ENCODE data around the gene CACTIN. TPM values are rescaled to one million over a fixed set of nuclear protein-coding genes. Genes with fewer than 3 reads are reported as not detected.

The CACTIN gene
- total and polyA plus RNA-seq, 2 of the 8 experiments (the other 6 are each of a cell fraction or from before 2014, with no cell fraction given), result 25.8 to 29.9 TPM

DNA sequence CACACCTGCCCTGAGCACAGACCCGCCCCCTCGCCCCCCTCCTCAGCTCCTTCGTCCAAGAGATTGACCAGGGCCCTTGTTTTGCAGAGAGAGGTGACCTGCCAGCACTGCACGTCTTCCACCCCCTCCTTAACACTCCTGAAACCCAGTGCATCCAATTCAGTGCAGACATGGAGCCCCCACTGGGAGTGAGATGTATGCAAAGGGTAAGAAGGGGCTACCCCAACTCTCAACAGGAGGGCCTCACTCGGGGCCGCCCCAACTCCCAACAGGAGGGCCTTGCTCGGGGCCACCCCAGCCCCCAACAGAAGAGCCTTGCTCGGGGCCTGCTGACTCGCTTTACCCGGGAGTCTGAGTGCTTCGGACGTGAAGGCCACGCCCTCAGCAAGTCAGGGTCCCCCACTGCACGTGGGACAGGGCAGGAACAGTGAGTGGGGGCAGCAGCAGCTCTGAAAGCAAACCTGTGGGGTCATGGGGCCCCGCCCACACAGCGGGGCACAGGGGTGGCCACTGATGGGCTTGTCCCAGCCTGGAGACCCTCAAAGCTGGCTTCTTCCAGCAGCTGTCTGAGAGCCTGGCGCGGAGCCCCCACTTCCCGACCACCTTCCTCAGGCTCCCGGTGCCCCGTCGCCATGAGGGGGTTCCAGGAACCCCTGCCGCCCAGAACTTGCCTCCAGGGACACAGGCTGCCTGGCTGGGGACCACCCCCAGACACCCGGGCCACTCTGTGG lies 5.6 kb downstream of the CACTIN start:
- Histone ChIP-seq H3K79me2 (ENCODE audit: control insufficient read depth in 1 of 2, insufficient read depth in 2 of 2, low read length in 2 of 2) (peaks cover 7 to 18% of the 10 kb centered on the region in 2 experiments), H4K8ac (ENCODE audit: extremely low read depth, insufficient read depth, low read length) (no peak overlapping the region), H2AFZ (ENCODE audit: low read length) (no peak overlapping the region), H3K23ac (ENCODE audit: insufficient read length) (no peak overlapping the region), H3K14ac (ENCODE audit: insufficient read length) (no peak overlapping the region), H3K36me3 (ENCODE audit: control insufficient read depth in 2 of 4, insufficient read depth in 4 of 4, low read length in 3 of 4) (peaks cover 2 to 5% (median 3%) of the 10 kb centered on the region in 4 experiments; a peak in 4 of 8 replicates), H3K56ac (replicated peaks; ENCODE audit: insufficient read length, low read depth, low read length) (no peak overlapping the region), H3K4me2 (ENCODE audit: insufficient read depth in 1 of 2, low read depth in 2 of 2, low read length in 2 of 2) (no peak overlapping the region), H4K20me1 (replicated peaks in 1 of 2; ENCODE audit: control insufficient read depth in 1 of 2, insufficient read depth in 2 of 2, low read length in 2 of 2) (peaks cover 4 to 14% of the 10 kb centered on the region in 2 experiments), H3K79me1 (ENCODE audit: low read depth, low read length) (peaks cover 9% of the 10 kb centered on the region), H2BK120ac (replicated peaks; ENCODE audit: low read depth, low read length) (no peak overlapping the region), H2BK12ac (ENCODE audit: low read depth, low read length) (no peak overlapping the region), H3K4me3 (ENCODE audit: extremely low read depth in 1 of 4, insufficient read depth in 2 of 4, low read depth in 3 of 4, low read length in 4 of 4) (no peak overlapping the region), H3K4me1 (replicated peaks in 1 of 4; ENCODE audit: control insufficient read depth in 3 of 4, insufficient read depth in 4 of 4, low read length in 3 of 4) (peaks cover 0 to 8% (median 2%) of the 10 kb centered on the region in 4 experiments; a peak in 4 of 7 replicates), H3K27me3 (replicated peaks in 1 of 4; ENCODE audit: control insufficient read depth in 3 of 4, extremely low read depth in 1 of 4, insufficient read depth in 3 of 4, low read length in 3 of 4) (no peaks in the 10 kb centered on the region), H3K27ac (ENCODE audit: low read depth, low read length) (no peak overlapping the region), H2BK5ac (ENCODE audit: low read depth, low read length) (no peak overlapping the region), H4K5ac (ENCODE audit: insufficient read length, low read depth, low read length) (no peak overlapping the region), H3K18ac (ENCODE audit: extremely low read depth, low read length) (no peak overlapping the region), H3K9ac (replicated peaks in 1 of 4; ENCODE audit: extremely low read depth in 1 of 4, low read depth in 3 of 4, low read length in 3 of 4) (no peak overlapping the region), H3K23me2 (ENCODE audit: low read depth, low read length) (peaks cover 2% of the 10 kb centered on the region), H4K91ac (replicated peaks; ENCODE audit: insufficient read length, low read length) (no peak overlapping the region), H2AK5ac (ENCODE audit: low read depth, low read length) (no peak overlapping the region), H3K9me3 (ENCODE audit: insufficient read depth in 2 of 2, low read depth in 1 of 2, low read length in 1 of 2) (no peaks in the 10 kb centered on the region), H3K4ac (replicated peaks; ENCODE audit: insufficient read length, low read depth, low read length) (no peak overlapping the region), H2BK15ac (ENCODE audit: low read length) (no peak overlapping the region), H2BK20ac (ENCODE audit: low read length) (no peak overlapping the region)
- TF ChIP-seq ASH2L (IDR thresholded peaks at IDR 0.05; ENCODE audit: low read length) (no peak), BACH1 (IDR thresholded peaks at IDR 0.05; ENCODE audit: low read length) (no peak), KDM5A (IDR thresholded peaks at IDR 0.05; ENCODE audit: low read length) (no peak)
- WGBS, 2 experiments (ENCODE audit: extremely low coverage in 1 of 2, insufficient coverage in 1 of 2, insufficient read length in 1 of 2, insufficient replicate concordance in 2 of 2, low coverage in 1 of 2, low lambda C conversion rate in 2 of 2, missing lambda C conversion rate in 1 of 2), result 87% methylated on average over 23 of the region's 24 CpGs; no CpG with 5 or more reads in 1 of the 2 experiments
- DNase-seq (ENCODE audit: low read depth in 1 of 2, low spot score in 2 of 2) (no peak), FAIRE-seq (no peak)
- ChIA-PET POLR2A (ENCODE audit: partially characterized antibody) (interaction anchor here (1.6 kb wide), 1 partner anchor 84 kb away, joined by 3 read pairs; no protein-coding TSS in a partner anchor), CTCF (ENCODE audit: partially characterized antibody) (interaction anchor here (0.8 to 7.3 kb wide), 8 partner anchors 9 to 76 kb away, joined by 3 to 38 read pairs (median 9); partner anchors contain the start of genes GIPC3 and TBXA2R)
